ENCODE measurements around the gene RGCC.

DNA sequence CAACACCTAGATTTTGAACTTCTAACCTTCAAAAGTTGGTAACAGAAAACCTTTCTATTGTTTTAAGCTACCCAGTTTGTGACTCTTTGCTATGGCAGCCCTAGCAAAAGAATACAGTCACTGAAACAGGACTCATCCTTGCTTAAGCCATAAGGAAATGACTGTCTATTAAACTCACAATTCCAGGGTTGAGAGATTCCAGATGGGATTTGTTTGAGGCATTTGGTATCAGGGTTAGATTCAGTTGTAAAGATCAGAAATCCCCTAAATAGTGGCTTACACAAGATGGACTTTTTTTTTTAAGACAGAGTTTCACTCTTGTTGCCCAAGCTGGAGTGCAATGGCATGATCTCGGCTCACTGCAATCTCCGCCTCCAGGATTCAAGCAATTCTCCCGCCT lies 41.1 kb upstream of the RGCC start:
- TF ChIP-seq, protein P1, sequence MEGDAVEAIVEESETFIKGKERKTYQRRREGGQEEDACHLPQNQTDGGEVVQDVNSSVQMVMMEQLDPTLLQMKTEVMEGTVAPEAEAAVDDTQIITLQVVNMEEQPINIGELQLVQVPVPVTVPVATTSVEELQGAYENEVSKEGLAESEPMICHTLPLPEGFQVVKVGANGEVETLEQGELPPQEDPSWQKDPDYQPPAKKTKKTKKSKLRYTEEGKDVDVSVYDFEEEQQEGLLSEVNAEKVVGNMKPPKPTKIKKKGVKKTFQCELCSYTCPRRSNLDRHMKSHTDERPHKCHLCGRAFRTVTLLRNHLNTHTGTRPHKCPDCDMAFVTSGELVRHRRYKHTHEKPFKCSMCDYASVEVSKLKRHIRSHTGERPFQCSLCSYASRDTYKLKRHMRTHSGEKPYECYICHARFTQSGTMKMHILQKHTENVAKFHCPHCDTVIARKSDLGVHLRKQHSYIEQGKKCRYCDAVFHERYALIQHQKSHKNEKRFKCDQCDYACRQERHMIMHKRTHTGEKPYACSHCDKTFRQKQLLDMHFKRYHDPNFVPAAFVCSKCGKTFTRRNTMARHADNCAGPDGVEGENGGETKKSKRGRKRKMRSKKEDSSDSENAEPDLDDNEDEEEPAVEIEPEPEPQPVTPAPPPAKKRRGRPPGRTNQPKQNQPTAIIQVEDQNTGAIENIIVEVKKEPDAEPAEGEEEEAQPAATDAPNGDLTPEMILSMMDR (IDR thresholded peaks at IDR 0.05), result no peak
- TF ChIP-seq EP300 (IDR thresholded peaks at IDR 0.05; ENCODE audit: borderline replicate concordance in 1 of 2, low read depth in 1 of 2, low read length in 1 of 2), result no peak
- no peak for TF ChIP-seq POLR2AphosphoS5 (IDR thresholded peaks at IDR 0.05; ENCODE audit: low read depth, low read length)
- TF ChIP-seq MEF2A (IDR thresholded peaks at IDR 0.05; ENCODE audit: borderline replicate concordance, low read depth), result no peak
